GM06990 (cell line): ENCODE measurements around the gene TAF12.
"Not testable (repeated sequence)": the region's sequence is repeated elsewhere in the genome, so short reads cannot be mapped to it uniquely, and the experiment has no call there.

ENCODE experiments used
- DNase-seq: peaks from one replicate; pipeline ENCODE4 v3.0.0-alpha.2; 2011; ENCODE audit not compliant: insufficient read length; ENCODE audit errors: extremely low read depth
- H3K27me3 ChIP-seq: replicated peaks from 2 replicates; pipeline ENCODE4 v1.6.0; 2011; ENCODE audit warnings: low read length; ENCODE audit not compliant: control insufficient read depth, insufficient read depth
- H3K36me3 ChIP-seq: 2 replicates; pipeline ENCODE4 v1.5.1; 2011; ENCODE audit warnings: low read length; ENCODE audit not compliant: control insufficient read depth, insufficient read depth
- H3K4me3 ChIP-seq: replicated peaks from 2 replicates; pipeline ENCODE4 v1.5.1; 2011; ENCODE audit warnings: low read depth, mild to moderate bottlenecking, control low read depth, low read length
- CTCF ChIP-seq: IDR thresholded peaks from 2 replicates; pipeline ENCODE4 v1.5.1; 2011; ENCODE audit warnings: low read length, control low read depth, mild to moderate bottlenecking, inconsistent platforms; ENCODE audit not compliant: insufficient read depth, poor library complexity, severe bottlenecking

Gene TAF12

GRCh38 chr1:28642847-28643635 lies at the start of gene TAF12:
TAF12 (minus strand) TSS chr1:28643067; CDS start chr1:28622081, 20,986 bp downstream.
- DNase-seq, result peak; percentile 100
- H3K27me3 ChIP-seq, result no peaks in the 10 kb centered on the region
- H3K36me3 ChIP-seq, result no peaks in the 10 kb centered on the region
- peak; percentile 48 for TF ChIP-seq CTCF
- H3K4me3 ChIP-seq, result peak within 1 kb of the TSS; percentile 95

- H3K36me3 ChIP-seq, result not testable (repeated sequence)
These were observed 48.8 kb upstream of the TAF12 start for GRCh38 chr1:28691627-28692026.

GRCh38 chr1:28684937-28685336 lies 42.1 kb upstream of the TAF12 start:
- TF ChIP-seq CTCF, result no peak
- no peak for DNase-seq
- peaks cover 1% of the 10 kb centered on the region; the same call in 1 of the 2 replicates for H3K36me3 ChIP-seq
- no peaks in the 10 kb centered on the region for H3K27me3 ChIP-seq
- no peak overlapping the region for H3K4me3 ChIP-seq

More at GRCh38 chr1:28691627-28692026, 48.8 kb upstream of the TAF12 start:
- not testable (repeated sequence) for H3K27me3 ChIP-seq, H3K4me3 ChIP-seq, DNase-seq

- TF ChIP-seq CTCF, result no peak
- Histone ChIP-seq H3K4me3 (no peak overlapping the region), H3K36me3 (peaks cover 1% of the 10 kb centered on the region; the same call in 1 of the 2 replicates), H3K27me3 (no peaks in the 10 kb centered on the region)
- no peak for DNase-seq
These were observed 40.0 kb upstream of the TAF12 start for GRCh38 chr1:28682840-28683239.

- TF ChIP-seq CTCF, result no peak
- no peaks in the 10 kb centered on the region for H3K36me3 ChIP-seq
These were observed 37.3 kb upstream of the TAF12 start for GRCh38 chr1:28680151-28680550.

GRCh38 chr1:28675924-28676257 lies 33.0 kb upstream of the TAF12 start:
- Histone ChIP-seq H3K36me3 (no peaks in the 10 kb centered on the region), H3K4me3 (no peak overlapping the region), H3K27me3 (no peaks in the 10 kb centered on the region)
- TF ChIP-seq CTCF, result no peak
- DNase-seq, result no peak

More at GRCh38 chr1:28680151-28680550, 37.3 kb upstream of the TAF12 start:
- DNase-seq, result no peak
- Histone ChIP-seq H3K4me3 (no peak overlapping the region), H3K27me3 (no peaks in the 10 kb centered on the region)

GRCh38 chr1:28672971-28673370 lies 30.1 kb upstream of the TAF12 start:
- H3K4me3 ChIP-seq, H3K27me3 ChIP-seq, DNase-seq, H3K36me3 ChIP-seq: not testable (repeated sequence)
